Kidney (tissue), 14 donors: ENCODE results near the gene MSI2. TPM values are rescaled to one million over a fixed set of nuclear protein-coding genes. Genes with fewer than 3 reads are reported as not detected.

Source experiments
- DNase-seq, 5 donors: peaks; one replicate each; pipeline ENCODE4 v3.0.0-alpha.2; 2013 to 2020
- FAIRE-seq: peaks from 2 replicates; lab custom pipeline; 2012; peaks lifted over from hg19 to GRCh38; lab: Jason Lieb, UNC
- H3K27ac ChIP-seq, 2 donors: one replicate each; pipeline ENCODE4 v1.7.0; 2013; ENCODE audit warnings: low read depth in 2 of 2, low read length in 2 of 2, inconsistent platforms in 1 of 2
- H3K27me3 ChIP-seq: one replicate; pipeline ENCODE4 v1.7.1; 2013; ENCODE audit warnings: low read length, inconsistent platforms; ENCODE audit not compliant: control insufficient read depth, insufficient read depth
- H3K36me3 ChIP-seq, 3 donors: one replicate each; pipeline versions ENCODE4 v1.7.0 to v1.7.1; 2013; ENCODE audit warnings: low read length in 3 of 3, control low read depth in 1 of 3, inconsistent platforms in 1 of 3; ENCODE audit not compliant: insufficient read depth in 3 of 3, control insufficient read depth in 2 of 3
- H3K4me1 ChIP-seq, 3 donors: one replicate each; pipeline versions ENCODE4 v1.7.0 to v1.7.1; 2013; ENCODE audit warnings: low read length in 3 of 3, inconsistent platforms in 1 of 3, low read depth in 1 of 3; ENCODE audit not compliant: control insufficient read depth in 2 of 3, insufficient read depth in 2 of 3
- H3K4me3 ChIP-seq, 3 donors: one replicate each; pipeline versions ENCODE4 v1.7.0 to v1.8.1; 2013; ENCODE audit warnings: low read length in 3 of 3, control low read depth in 1 of 3, inconsistent platforms in 1 of 3
- H3K9ac ChIP-seq, 3 donors: one replicate each; pipeline versions ENCODE4 v1.7.0 to v1.7.1; 2013; ENCODE audit warnings: low read length in 3 of 3, control low read depth in 1 of 3, inconsistent platforms in 1 of 3
- H3K9me3 ChIP-seq, 3 donors: one replicate each; pipeline versions ENCODE4 v1.7.0 to v1.7.1; 2013; ENCODE audit warnings: low read length in 3 of 3, control low read depth in 1 of 3, inconsistent platforms in 1 of 3; ENCODE audit not compliant: control insufficient read depth in 2 of 3, insufficient read depth in 1 of 3
- intact Hi-C: fragments of 100-400 bp; cut with DNase I; formaldehyde crosslinking; loops from one replicate; pipeline ENCODE4 v1.11.1; 2022
- polyA plus RNA-seq: library from polyadenylated mRNA; stranded (reverse); fragments of 350-450 nt; fragmentation: Illumina TruSeq; extraction: RNeasy Lipid Tissue Mini Kit (QIAGEN cat#74804); gene quantifications from one replicate; pipeline ENCODE4 v1.2.3, GENCODE V29; 2014; ENCODE audit warnings: low read depth, low replicate concordance; ENCODE audit not compliant: insufficient read depth
- total RNA-seq: library from RNA; stranded (reverse); fragmentation: NEBNext Ultra II Directional; extraction: Animal tissue kit (Norgen Biotek cat#: 25700); gene quantifications from one replicate; pipeline ENCODE4 v1.2.1, GENCODE V29; 2021
- TF ChIP-seq, protein P1 (sequence below): IDR thresholded peaks from 3 replicates; pipeline ENCODE4 v1.5.1; 2012; ENCODE audit warnings: mild to moderate bottlenecking, moderate library complexity, borderline replicate concordance; ENCODE audit not compliant: insufficient read depth; ENCODE audit errors: extremely low read depth
- donor health status: control.
- donor health status: control.
- donor health status: control.
- donor health status: control.
- donor health status: control.
- donor health status: DM: yes; HTN: yes; CAD: no.
- donor health status: Normal renal cell carcinoma (clear cell type).

MSI2 gene
- total and polyA plus RNA-seq, 2 donors from 2014 or later = 69.2 to 151 TPM

- H3K9ac ChIP-seq = peak overlapping the region in 1 of 3 donors; percentile 21
- H3K36me3 ChIP-seq = peaks cover 0 to 2% (median 0%) of the 10 kb centered on the region in 3 donors
- no peaks in the 10 kb centered on the region for H3K27me3 ChIP-seq
- H3K4me1 ChIP-seq = peaks cover 0 to 33% (median 32%) of the 10 kb centered on the region in 3 donors
- no peaks in the 10 kb centered on the region for H3K9me3 ChIP-seq
- DNase-seq (no peak), FAIRE-seq (no peak)
- H3K4me3 ChIP-seq = no peak overlapping the region
- TF ChIP-seq, protein P1, sequence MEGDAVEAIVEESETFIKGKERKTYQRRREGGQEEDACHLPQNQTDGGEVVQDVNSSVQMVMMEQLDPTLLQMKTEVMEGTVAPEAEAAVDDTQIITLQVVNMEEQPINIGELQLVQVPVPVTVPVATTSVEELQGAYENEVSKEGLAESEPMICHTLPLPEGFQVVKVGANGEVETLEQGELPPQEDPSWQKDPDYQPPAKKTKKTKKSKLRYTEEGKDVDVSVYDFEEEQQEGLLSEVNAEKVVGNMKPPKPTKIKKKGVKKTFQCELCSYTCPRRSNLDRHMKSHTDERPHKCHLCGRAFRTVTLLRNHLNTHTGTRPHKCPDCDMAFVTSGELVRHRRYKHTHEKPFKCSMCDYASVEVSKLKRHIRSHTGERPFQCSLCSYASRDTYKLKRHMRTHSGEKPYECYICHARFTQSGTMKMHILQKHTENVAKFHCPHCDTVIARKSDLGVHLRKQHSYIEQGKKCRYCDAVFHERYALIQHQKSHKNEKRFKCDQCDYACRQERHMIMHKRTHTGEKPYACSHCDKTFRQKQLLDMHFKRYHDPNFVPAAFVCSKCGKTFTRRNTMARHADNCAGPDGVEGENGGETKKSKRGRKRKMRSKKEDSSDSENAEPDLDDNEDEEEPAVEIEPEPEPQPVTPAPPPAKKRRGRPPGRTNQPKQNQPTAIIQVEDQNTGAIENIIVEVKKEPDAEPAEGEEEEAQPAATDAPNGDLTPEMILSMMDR = no peak
- intact Hi-C loops = no loop called here
- peak overlapping the region; percentile 51 to 78 for H3K27ac ChIP-seq
Measured at GRCh38 chr17:57625511-57625910, 369.2 kb downstream of the MSI2 start.

DNA sequence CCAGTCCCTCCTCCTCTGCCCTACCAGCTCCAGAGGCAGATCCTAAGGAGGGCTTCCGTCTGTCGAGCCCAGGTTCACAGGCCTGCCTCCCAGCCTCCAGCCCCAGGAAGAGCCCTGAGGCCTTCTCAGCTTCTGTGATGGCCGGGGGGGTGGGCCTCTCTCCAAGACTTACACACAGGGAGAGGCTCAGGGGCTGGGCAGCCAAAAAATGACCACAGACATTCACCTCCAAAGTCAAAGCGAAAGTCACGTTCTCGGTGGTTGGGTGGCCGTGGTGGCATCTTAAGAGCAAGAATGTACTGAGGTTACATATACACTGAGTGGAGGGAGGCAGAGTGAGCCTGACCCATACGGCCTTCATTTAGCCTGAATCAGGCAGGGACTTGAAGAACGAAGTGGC lies 369.6 kb downstream of the MSI2 start:
- H3K36me3 ChIP-seq = peaks cover 0 to under 1% (median 0%) of the 10 kb centered on the region in 3 donors
- peaks cover 0 to 31% (median 27%) of the 10 kb centered on the region in 3 donors for H3K4me1 ChIP-seq
- peak overlapping the region in 1 of 3 donors; percentile 13 for H3K9ac ChIP-seq
- H3K4me3 ChIP-seq = no peak overlapping the region
- TF ChIP-seq, protein P1 = no peak
- H3K27ac ChIP-seq = peak overlapping the region; percentile 51 to 78
- intact Hi-C loops = no loop called here
- DNase-seq (no peak), FAIRE-seq (no peak)
- no peaks in the 10 kb centered on the region for H3K9me3 ChIP-seq
- no peaks in the 10 kb centered on the region for H3K27me3 ChIP-seq

DNA sequence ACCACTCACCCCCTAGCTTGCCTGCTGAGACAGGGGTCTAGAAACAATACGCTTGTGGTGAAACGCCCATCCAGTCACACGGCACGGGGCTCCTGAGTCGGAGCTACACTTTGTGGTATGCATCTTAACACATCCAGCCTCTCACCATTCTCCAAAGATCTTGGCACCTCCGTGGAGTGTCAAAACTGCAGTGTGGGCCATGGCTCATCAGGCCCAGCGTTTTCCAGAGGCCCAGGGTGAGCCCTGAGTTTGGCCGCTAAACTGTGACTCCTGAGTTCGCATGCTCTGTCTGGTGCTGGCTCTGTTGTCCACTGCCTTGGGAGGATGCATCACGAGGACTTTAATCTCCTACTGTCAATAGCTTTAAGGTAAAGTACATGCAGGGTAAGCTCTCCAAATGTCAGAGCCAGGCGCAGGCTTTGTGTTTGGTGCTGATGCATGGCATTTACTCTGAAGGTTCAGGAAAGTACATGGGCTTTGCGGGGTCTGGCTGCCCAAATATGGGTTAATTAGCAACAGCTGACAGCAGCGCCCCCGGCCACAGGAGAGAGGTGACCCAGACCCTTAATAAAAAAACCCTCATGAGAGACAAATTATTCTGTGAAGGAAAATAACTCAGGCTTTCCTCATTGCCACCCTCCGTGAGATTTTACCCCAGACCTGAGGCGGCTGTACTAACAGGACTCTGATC lies 370.3 kb downstream of the MSI2 start:
- H3K9ac ChIP-seq = peak overlapping the region in 1 of 3 donors; percentile 13
- DNase-seq (no peak), FAIRE-seq (no peak)
- intact Hi-C loops = no loop called here
- no peaks in the 10 kb centered on the region for H3K9me3 ChIP-seq
- H3K36me3 ChIP-seq = peaks cover 0 to 7% (median 0%) of the 10 kb centered on the region in 3 donors
- H3K27ac ChIP-seq = peak overlapping the region in 1 of 2 donors; percentile 37
- TF ChIP-seq, protein P1 = no peak
- H3K4me1 ChIP-seq = peaks cover 0 to 30% (median 22%) of the 10 kb centered on the region in 3 donors
- no peak overlapping the region for H3K4me3 ChIP-seq
- no peaks in the 10 kb centered on the region for H3K27me3 ChIP-seq
